ENCODE measurements around the gene ZBTB20. TPM values are rescaled to one million over a fixed set of nuclear protein-coding genes. Genes with fewer than 3 reads are reported as not detected.

ZBTB20 gene
- total and polyA plus RNA-seq, 8 donors: 0.15 to 149 (median 38.5) TPM

GRCh38 chr3:114444216-114444615, 702.9 kb downstream of the ZBTB20 start:
- intact Hi-C loops (cut with DNase I; ENCODE audit: low total_unique reads): no loop called here
- WGBS, 5 donors: 75 to 91% (median 87%) methylated on average over 3 of the region's 3 CpGs
- TF ChIP-seq POLR2A (IDR thresholded peaks at IDR 0.05) (no peak), POLR2AphosphoS5 (IDR thresholded peaks at IDR 0.05) (no peak), CTCF (IDR thresholded peaks at IDR 0.05) (no peak), EP300 (IDR thresholded peaks at IDR 0.05) (no peak)
- no peak overlapping the region for H3K4me3 ChIP-seq
- DNase-seq: no peak
- no peaks in the 10 kb centered on the region for H3K36me3 ChIP-seq
- peaks cover 4 to 46% (median 25%) of the 10 kb centered on the region in 4 donors for H3K4me1 ChIP-seq
- no peaks in the 10 kb centered on the region for H3K9me3 ChIP-seq
- no peak overlapping the region for H3K27ac ChIP-seq
- H3K27me3 ChIP-seq: no peaks in the 10 kb centered on the region

GRCh38 chr3:114442246-114442645, 704.8 kb downstream of the ZBTB20 start:
- no peak for TF ChIP-seq CTCF (IDR thresholded peaks at IDR 0.05)
- TF ChIP-seq POLR2AphosphoS5 (IDR thresholded peaks at IDR 0.05): no peak
- TF ChIP-seq EP300 (IDR thresholded peaks at IDR 0.05): no peak
- no peak for TF ChIP-seq POLR2A (IDR thresholded peaks at IDR 0.05)
- DNase-seq: no peak
- peaks cover 1 to 48% (median 24%) of the 10 kb centered on the region in 4 donors for H3K4me1 ChIP-seq
- no peak overlapping the region for H3K27ac ChIP-seq
- no peak overlapping the region for H3K4me3 ChIP-seq
- intact Hi-C loops (cut with DNase I; ENCODE audit: low total_unique reads): no loop called here
- H3K27me3 ChIP-seq: no peaks in the 10 kb centered on the region
- no peaks in the 10 kb centered on the region for H3K9me3 ChIP-seq
- H3K36me3 ChIP-seq: no peaks in the 10 kb centered on the region

GRCh38 chr3:114441386-114441785, 705.7 kb downstream of the ZBTB20 start:
- Histone ChIP-seq H3K36me3 (no peaks in the 10 kb centered on the region), H3K4me1 (peaks cover 0 to 41% (median 19%) of the 10 kb centered on the region in 4 donors), H3K9me3 (no peaks in the 10 kb centered on the region), H3K27me3 (no peaks in the 10 kb centered on the region), H3K27ac (no peak overlapping the region), H3K4me3 (no peak overlapping the region)
- intact Hi-C loops (cut with DNase I; ENCODE audit: low total_unique reads): no loop called here
- no peak for DNase-seq
- 79 to 88% (median 86%) methylated on average over 10 of the region's 10 CpGs for whole genome bisulfite sequencing, 5 donors
- TF ChIP-seq POLR2A (IDR thresholded peaks at IDR 0.05) (no peak), POLR2AphosphoS5 (IDR thresholded peaks at IDR 0.05) (no peak), EP300 (IDR thresholded peaks at IDR 0.05) (no peak), CTCF (IDR thresholded peaks at IDR 0.05) (no peak)

- Histone ChIP-seq H3K4me3 (no peak overlapping the region), H3K27ac (no peak overlapping the region), H3K27me3 (no peaks in the 10 kb centered on the region), H3K36me3 (no peaks in the 10 kb centered on the region), H3K4me1 (peaks cover 0 to 36% (median 17%) of the 10 kb centered on the region in 4 donors), H3K9me3 (no peaks in the 10 kb centered on the region)
- 64 to 80% (median 68%) methylated on average over 4 of the region's 4 CpGs for WGBS, 5 donors
- no peak for DNase-seq
- intact Hi-C loops (cut with DNase I; ENCODE audit: low total_unique reads): no loop called here
- TF ChIP-seq CTCF (IDR thresholded peaks at IDR 0.05) (no peak), POLR2AphosphoS5 (IDR thresholded peaks at IDR 0.05) (no peak), POLR2A (IDR thresholded peaks at IDR 0.05) (no peak), EP300 (IDR thresholded peaks at IDR 0.05) (no peak)
Measured at GRCh38 chr3:114440700-114441099, 706.4 kb downstream of the ZBTB20 start.

Data from stomach (tissue), 9 donors.